OCI-LY7 (cell line): ENCODE results near the gene CCNB1IP1. TPM values are rescaled to one million over a fixed set of nuclear protein-coding genes. Genes with fewer than 3 reads are reported as not detected.
"Not testable (repeated sequence)": the region's sequence is repeated elsewhere in the genome, so short reads cannot be mapped to it uniquely, and the experiment has no call there.

Experiments
- BruUV-seq: library from RNA; stranded (reverse); fragments of 400-500 nt; replicated peaks from 2 replicates; lab custom pipeline; 2021; lab: Mats Ljungman, UMichigan
- CTCF ChIA-PET: fragments of 300-600 bp; sonication (Branson Sonifier 250); formaldehyde crosslinking; loops from one replicate; lab custom pipeline; 2022; ENCODE audit warnings: antibody characterized with exemption; ENCODE audit not compliant: unreplicated experiment; lab: Charles Lee
- POLR2A ChIA-PET: fragments of 300-600 bp; sonication (Branson Sonifier 250); formaldehyde crosslinking; loops from one replicate; lab custom pipeline; 2022; ENCODE audit warnings: antibody characterized with exemption; lab: Charles Lee
- DNase-seq: peaks from one replicate; pipeline ENCODE4 v3.0.0-alpha.2; 2015; ENCODE audit warnings: low spot score
- H2AFZ ChIP-seq: fragments of 200-600 bp; sonication (generic), shearing (Covaris generic); 2 replicates; pipeline ENCODE4 v1.6.1; 2014; ENCODE audit warnings: mild to moderate bottlenecking, antibody characterized with exemption, low read length, moderate library complexity
- H3K27ac ChIP-seq: fragments of 200-600 bp; sonication (generic); 2 replicates; pipeline ENCODE4 v1.5.1; 2014; ENCODE audit warnings: mixed run types, low read depth, mild to moderate bottlenecking, moderate library complexity, low read length, inconsistent platforms; ENCODE audit not compliant: poor library complexity, severe bottlenecking
- H3K36me3 ChIP-seq: fragments of 200-600 bp; sonication (generic); 2 replicates; pipeline ENCODE4 v1.6.1; 2014; ENCODE audit warnings: mild to moderate bottlenecking, antibody characterized with exemption, low read length, moderate library complexity, mixed read lengths; ENCODE audit not compliant: insufficient read depth
- H3K4me1 ChIP-seq: fragments of 200-600 bp; sonication (generic); 2 replicates; pipeline ENCODE4 v1.5.1; 2014; ENCODE audit warnings: mild to moderate bottlenecking, low read length; ENCODE audit not compliant: insufficient read depth, poor library complexity, severe bottlenecking
- H3K4me2 ChIP-seq: fragments of 200-600 bp; sonication (generic); 2 replicates; pipeline ENCODE4 v1.6.1; 2014; ENCODE audit warnings: mild to moderate bottlenecking, low read length
- H3K4me3 ChIP-seq: fragments of 200-600 bp; sonication (generic); 2 replicates; pipeline ENCODE4 v1.5.1; 2014; ENCODE audit warnings: mild to moderate bottlenecking, low read depth, low read length; ENCODE audit not compliant: poor library complexity, severe bottlenecking
- H3K79me2 ChIP-seq: fragments of 200-600 bp; sonication (generic); 2 replicates; pipeline ENCODE4 v1.6.1; 2016; ENCODE audit warnings: low read depth, mild to moderate bottlenecking, low read length, moderate library complexity, mixed read lengths; ENCODE audit not compliant: insufficient read depth
- H3K9me2 ChIP-seq: fragments of 200-600 bp; sonication (generic); 2 replicates; pipeline ENCODE4 v1.6.1; 2016; ENCODE audit warnings: mild to moderate bottlenecking, low read length, mixed read lengths; ENCODE audit not compliant: insufficient read depth
- H3K9me3 ChIP-seq: fragments of 200-600 bp; sonication (generic); 2 replicates; pipeline ENCODE4 v1.6.1; 2014; ENCODE audit warnings: mild to moderate bottlenecking, mixed run types, low read length, mixed read lengths
- H4K20me1 ChIP-seq: fragments of 200-600 bp; sonication (generic); 2 replicates; pipeline ENCODE4 v1.6.1; 2014; ENCODE audit warnings: mild to moderate bottlenecking, antibody characterized with exemption, low read length, moderate library complexity, mixed read lengths; ENCODE audit not compliant: insufficient read depth
- EZH2phosphoT487 ChIP-seq: fragments of 200-600 bp; sonication (generic); IDR thresholded peaks from 2 replicates; pipeline ENCODE4 v1.6.1; 2018; ENCODE audit warnings: low read depth, borderline replicate concordance, mild to moderate bottlenecking, mixed run types, antibody characterized with exemption, low read length, moderate library complexity, mixed read lengths
- intact Hi-C: fragments of 100-400 bp; cut with micrococcal nuclease; formaldehyde crosslinking; loops from one replicate; pipeline ENCODE4 v1.10.0; 2022; ENCODE audit not compliant: unreplicated experiment
- total RNA-seq, 2 experiments: library from RNA; depleted of rRNA in 1 of 2; stranded (reverse); fragments of >200 nt in 1 of 2; shearing (Covaris generic) in 1 of 2; gene quantifications; 2 replicates each; pipeline ENCODE4 v1.2.3, GENCODE V29; 2014 to 2022
- TF ChIP-seq, protein P1 (sequence below): fragments of 200-600 bp; sonication (generic); conservative IDR thresholded peaks from 2 replicates; pipeline ENCODE4 v1.5.1; 2014; ENCODE audit warnings: mild to moderate bottlenecking, antibody characterized with exemption, low read length, moderate library complexity, mixed read lengths

CCNB1IP1 gene
- total RNA-seq, 2 experiments from 2014 or later, result 46.5 to 58.5 TPM

DNA sequence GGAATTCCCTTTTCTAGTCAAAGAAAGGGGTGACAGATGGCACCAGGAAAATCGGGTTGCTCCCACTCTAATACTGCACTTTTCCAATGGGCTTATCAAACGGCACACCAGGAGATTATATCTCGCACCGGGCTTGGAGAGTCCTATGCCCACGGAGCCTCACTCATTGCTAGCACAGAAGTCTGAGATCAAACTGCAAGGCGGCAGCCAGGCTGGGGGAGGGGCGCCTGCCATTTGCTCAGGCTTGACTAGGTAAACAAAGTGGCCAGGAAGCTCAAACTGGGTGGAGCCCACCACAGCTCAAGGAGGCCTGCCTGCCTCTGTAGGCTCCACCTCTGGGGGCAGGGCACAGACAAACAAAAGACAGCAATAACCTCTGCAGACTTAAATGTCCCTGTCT lies 52.8 kb downstream of the CCNB1IP1 start:
- H4K20me1 ChIP-seq, H3K4me2 ChIP-seq, CTCF ChIA-PET, BruUV-seq, H3K36me3 ChIP-seq, DNase-seq, H3K9me2 ChIP-seq, H3K4me3 ChIP-seq, intact Hi-C loops, H3K4me1 ChIP-seq, POLR2A ChIA-PET, H3K79me2 ChIP-seq, H2AFZ ChIP-seq, H3K27ac ChIP-seq, H3K9me3 ChIP-seq: not testable (repeated sequence)

- intact Hi-C loops, result no loop called here
- H3K4me1 ChIP-seq, result no peaks in the 10 kb centered on the region
- H3K79me2 ChIP-seq, result no peaks in the 10 kb centered on the region
- ChIA-PET POLR2A (interaction anchor here (0.7 kb wide), 1 partner anchor 65 kb away, joined by 4 read pairs; no protein-coding TSS in a partner anchor), CTCF (no interaction called here)
- no TSS peak for BruUV-seq
- no peak overlapping the region for H3K4me3 ChIP-seq
- H3K4me2 ChIP-seq, result no peak overlapping the region
- peaks cover 17% of the 10 kb centered on the region; the same call in 1 of the 2 replicates for H3K9me3 ChIP-seq
- no peaks in the 10 kb centered on the region for H4K20me1 ChIP-seq
- TF ChIP-seq, protein P1, sequence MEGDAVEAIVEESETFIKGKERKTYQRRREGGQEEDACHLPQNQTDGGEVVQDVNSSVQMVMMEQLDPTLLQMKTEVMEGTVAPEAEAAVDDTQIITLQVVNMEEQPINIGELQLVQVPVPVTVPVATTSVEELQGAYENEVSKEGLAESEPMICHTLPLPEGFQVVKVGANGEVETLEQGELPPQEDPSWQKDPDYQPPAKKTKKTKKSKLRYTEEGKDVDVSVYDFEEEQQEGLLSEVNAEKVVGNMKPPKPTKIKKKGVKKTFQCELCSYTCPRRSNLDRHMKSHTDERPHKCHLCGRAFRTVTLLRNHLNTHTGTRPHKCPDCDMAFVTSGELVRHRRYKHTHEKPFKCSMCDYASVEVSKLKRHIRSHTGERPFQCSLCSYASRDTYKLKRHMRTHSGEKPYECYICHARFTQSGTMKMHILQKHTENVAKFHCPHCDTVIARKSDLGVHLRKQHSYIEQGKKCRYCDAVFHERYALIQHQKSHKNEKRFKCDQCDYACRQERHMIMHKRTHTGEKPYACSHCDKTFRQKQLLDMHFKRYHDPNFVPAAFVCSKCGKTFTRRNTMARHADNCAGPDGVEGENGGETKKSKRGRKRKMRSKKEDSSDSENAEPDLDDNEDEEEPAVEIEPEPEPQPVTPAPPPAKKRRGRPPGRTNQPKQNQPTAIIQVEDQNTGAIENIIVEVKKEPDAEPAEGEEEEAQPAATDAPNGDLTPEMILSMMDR, result no peak
- no peak for TF ChIP-seq EZH2phosphoT487
- H3K9me2 ChIP-seq, result no peaks in the 10 kb centered on the region
- H3K36me3 ChIP-seq, result no peaks in the 10 kb centered on the region; the same call in 1 of the 2 replicates
- H2AFZ ChIP-seq, result no peak overlapping the region
- no peak for DNase-seq
- no peak overlapping the region for H3K27ac ChIP-seq
These were observed 54.7 kb downstream of the CCNB1IP1 start for GRCh38 chr14:20278414-20278813.

DNA sequence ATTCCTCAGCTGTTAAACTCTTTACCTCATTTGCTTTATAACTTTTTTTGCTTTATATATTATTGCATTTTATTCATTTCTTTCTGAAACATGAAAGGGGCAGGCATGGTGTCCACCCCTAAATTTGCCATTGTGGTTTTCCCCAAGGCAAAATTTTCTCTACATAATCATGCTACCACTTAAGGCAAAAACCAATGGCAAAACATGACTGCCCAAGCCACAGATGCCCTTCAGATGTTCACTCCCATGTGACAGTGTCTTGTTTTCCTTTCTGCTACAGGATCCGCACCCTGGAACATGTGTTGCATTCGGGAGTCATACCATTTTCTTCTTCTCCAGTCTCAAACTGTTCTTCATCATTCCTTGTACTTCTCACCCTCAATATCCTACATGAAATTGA lies 55.7 kb downstream of the CCNB1IP1 start:
- Histone ChIP-seq H3K27ac (no peak overlapping the region), H3K4me1 (no peaks in the 10 kb centered on the region), H4K20me1 (no peaks in the 10 kb centered on the region), H2AFZ (no peak overlapping the region), H3K36me3 (no peaks in the 10 kb centered on the region; the same call in 1 of the 2 replicates), H3K79me2 (no peaks in the 10 kb centered on the region), H3K4me3 (no peak overlapping the region), H3K4me2 (no peak overlapping the region), H3K9me3 (peaks cover 21% of the 10 kb centered on the region; the same call in 1 of the 2 replicates), H3K9me2 (no peaks in the 10 kb centered on the region)
- POLR2A ChIA-PET, result no interaction called here
- TF ChIP-seq, protein P1, result no peak
- no peak for TF ChIP-seq EZH2phosphoT487
- DNase-seq, result no peak
- no TSS peak for BruUV-seq
- intact Hi-C loops, result no loop called here
- CTCF ChIA-PET, result no interaction called here
